NOMO-1 (cell line): ENCODE measurements around the gene TXLNG.
A peak's percentile ranks its signal among the peaks of the same experiment; 100 is the strongest.

ENCODE experiments used
- DNase-seq, 2 experiments: peaks; one replicate each; lab custom pipeline; 2025; ENCODE audit not compliant: unreplicated experiment in 2 of 2; lab: John Stamatoyannopoulos, UW

The TXLNG gene

GRCh38 chrX:16836371-16836770 lies 50.1 kb downstream of the TXLNG start:
- peak in 1 of 2 experiments; percentile 9 for DNase-seq

GRCh38 chrX:16838202-16839066 lies 52.2 kb downstream of the TXLNG start:
- peak in 1 of 2 experiments; percentile 37 for DNase-seq

GRCh38 chrX:16839219-16839851 lies 53.1 kb downstream of the TXLNG start:
- DNase-seq, result no peak

GRCh38 chrX:16839852-16840460 lies 53.7 kb downstream of the TXLNG start:
- DNase-seq, result no peak

GRCh38 chrX:16842684-16843083 lies 56.4 kb downstream of the TXLNG start:
- DNase-seq, result no peak

GRCh38 chrX:16843208-16843909 lies 57.1 kb downstream of the TXLNG start:
- no peak for DNase-seq

- no peak for DNase-seq
These were observed 59.4 kb downstream of the TXLNG start for GRCh38 chrX:16845686-16846085.

- no peak for DNase-seq
These were observed 62.3 kb downstream of the TXLNG start for GRCh38 chrX:16848541-16848940.

- DNase-seq, result no peak
These were observed 65.2 kb downstream of the TXLNG start for GRCh38 chrX:16851421-16851820.

- no peak for DNase-seq
These were observed 65.6 kb downstream of the TXLNG start for GRCh38 chrX:16851827-16852226.

GRCh38 chrX:16852617-16853179 lies 66.4 kb downstream of the TXLNG start:
- DNase-seq, result no peak

- DNase-seq, result no peak
These were observed 67.3 kb downstream of the TXLNG start for GRCh38 chrX:16853537-16853936.

GRCh38 chrX:16855363-16856075 lies 69.3 kb downstream of the TXLNG start:
- DNase-seq, result no peak

GRCh38 chrX:16856076-16856404 lies 69.8 kb downstream of the TXLNG start:
- DNase-seq, result peak; percentile 16 to 30

GRCh38 chrX:16856744-16857143 lies 70.5 kb downstream of the TXLNG start:
- DNase-seq, result no peak

GRCh38 chrX:16862829-16863228 lies 76.6 kb downstream of the TXLNG start:
- no peak for DNase-seq

- DNase-seq, result no peak
These were observed 81.7 kb downstream of the TXLNG start for GRCh38 chrX:16867947-16868346.

GRCh38 chrX:16868920-16869319 lies 82.7 kb downstream of the TXLNG start:
- peak in 1 of 2 experiments; percentile 4 for DNase-seq

GRCh38 chrX:16869393-16870094 lies 83.3 kb downstream of the TXLNG start:
- DNase-seq, result peak; percentile 54 to 72
